K562 (cell line): Measurements from ENCODE around the gene TRAIP. TPM values are rescaled to one million over a fixed set of nuclear protein-coding genes. Genes with fewer than 3 reads are reported as not detected.

ENCODE experiments used
- NFIC ChIP-seq: fragments of 450-650 bp; IDR thresholded peaks from 2 replicates; pipeline ENCODE4 v1.6.1; 2017; ENCODE audit warnings: mild to moderate bottlenecking, inconsistent platforms
- polyA plus RNA-seq, 8 experiments: library from polyadenylated mRNA; depleted of rRNA in 4 of 8; stranded (reverse) in 5 of 8; unstranded in 3 of 8; fragments of >200 nt; fragmentation: Nextera tagmentation in 2 of 8; fragmentation: Illumina TruSeq in 1 of 8; extraction: Ambion mirVana in 2 of 8; extraction: Trizol in 1 of 8; gene quantifications; 2 replicates each; pipeline versions ENCODE4 v1.2.1 to v1.2.3, GENCODE V29; 2011 to 2014; ENCODE audit warnings: inconsistent platforms in 1 of 8, missing spikeins in 1 of 8
- total RNA-seq, 7 experiments: library from RNA; depleted of rRNA in 6 of 7; stranded (reverse); fragments of >200 nt in 6 of 7; fragmentation: Illumina TruSeq in 2 of 7; extraction: Trizol in 2 of 7; gene quantifications; 2 replicates each; pipeline versions ENCODE4 v1.2.1 to v1.2.3, GENCODE V29; 2011 to 2021; ENCODE audit warnings: low replicate concordance in 1 of 7
- TF ChIP-seq, protein P1 (sequence below): fragments of 450-650 bp; IDR thresholded peaks from 2 replicates; pipeline ENCODE4 v1.6.1; 2016; ENCODE audit warnings: low read depth
- TF ChIP-seq, protein P2 (sequence below): sonication (generic); formaldehyde crosslinking; IDR thresholded peaks from 2 replicates; pipeline ENCODE4 v1.8.0; 2022; ENCODE audit warnings: missing genetic modification reagents, mild to moderate bottlenecking, moderate library complexity, borderline replicate concordance
- TF ChIP-seq, protein P3 (sequence below), 2 experiments: fragments of 450-650 bp; formaldehyde crosslinking in 1 of 2; IDR thresholded peaks; 2 replicates each; pipeline versions ENCODE4 v1.4.0 to v1.6.1; 2014 to 2020; ENCODE audit warnings: mild to moderate bottlenecking in 2 of 2, borderline replicate concordance in 1 of 2, low read depth in 1 of 2
- TF ChIP-seq, protein P4 (sequence below), 2 experiments: fragments of 200-800 bp in 1 of 2; sonication (Bioruptor generic) in 1 of 2; sonication (generic) in 1 of 2; formaldehyde crosslinking in 1 of 2; IDR thresholded peaks in 1 of 2; conservative IDR thresholded peaks in 1 of 2; 2 replicates each; pipeline versions ENCODE4 v1.5.0 to v1.6.1; 2016 to 2020; ENCODE audit warnings: missing compliant biosample characterization in 1 of 2, missing genetic modification characterization in 1 of 2, missing genetic modification reagents in 1 of 2

Gene TRAIP
- total and polyA plus RNA-seq, 9 of the 15 experiments (the other 6 are each of a cell fraction or from before 2014, with no cell fraction given): 14.3 to 38.6 (median 21.2) TPM

DNA sequence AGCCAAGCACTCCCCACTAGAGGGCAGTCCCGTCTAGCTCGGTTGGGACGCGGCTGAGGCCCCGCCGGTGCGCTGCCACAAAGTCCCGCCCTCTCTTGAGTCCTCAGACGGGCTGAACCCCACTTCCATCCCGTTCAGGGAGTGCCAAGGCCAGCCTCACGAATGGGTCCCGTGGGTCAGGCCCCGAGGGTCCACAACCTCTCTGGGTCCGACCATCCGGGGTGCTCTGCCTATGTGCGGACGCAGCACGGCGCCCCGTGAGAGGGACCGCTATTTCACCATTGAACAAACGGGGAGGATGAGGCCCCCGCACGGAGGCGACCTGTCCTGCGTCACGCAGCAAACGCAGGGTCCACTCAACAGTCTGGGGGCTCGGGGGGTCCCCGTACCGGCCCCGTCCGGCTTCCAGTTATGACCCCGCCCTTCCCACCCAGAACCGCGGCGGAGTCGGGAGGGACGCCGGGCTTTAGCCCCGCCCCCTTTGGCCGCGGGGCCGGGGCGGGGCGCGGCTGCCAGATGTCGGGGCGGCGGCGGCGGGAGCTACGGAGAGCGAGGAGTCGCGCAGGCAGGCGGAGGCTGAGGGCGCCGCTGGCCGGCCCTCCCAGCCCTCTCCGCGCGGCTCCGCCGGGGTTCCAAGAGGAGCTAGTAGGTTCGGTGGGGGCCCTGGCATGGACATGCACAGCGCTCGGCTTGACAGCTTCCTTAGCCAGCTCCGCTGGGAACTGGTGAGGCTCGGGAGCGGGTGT is 53.5 kb downstream of the TRAIP start, which contains the start of gene INKA1 (continued):
- TF ChIP-seq, protein P1, sequence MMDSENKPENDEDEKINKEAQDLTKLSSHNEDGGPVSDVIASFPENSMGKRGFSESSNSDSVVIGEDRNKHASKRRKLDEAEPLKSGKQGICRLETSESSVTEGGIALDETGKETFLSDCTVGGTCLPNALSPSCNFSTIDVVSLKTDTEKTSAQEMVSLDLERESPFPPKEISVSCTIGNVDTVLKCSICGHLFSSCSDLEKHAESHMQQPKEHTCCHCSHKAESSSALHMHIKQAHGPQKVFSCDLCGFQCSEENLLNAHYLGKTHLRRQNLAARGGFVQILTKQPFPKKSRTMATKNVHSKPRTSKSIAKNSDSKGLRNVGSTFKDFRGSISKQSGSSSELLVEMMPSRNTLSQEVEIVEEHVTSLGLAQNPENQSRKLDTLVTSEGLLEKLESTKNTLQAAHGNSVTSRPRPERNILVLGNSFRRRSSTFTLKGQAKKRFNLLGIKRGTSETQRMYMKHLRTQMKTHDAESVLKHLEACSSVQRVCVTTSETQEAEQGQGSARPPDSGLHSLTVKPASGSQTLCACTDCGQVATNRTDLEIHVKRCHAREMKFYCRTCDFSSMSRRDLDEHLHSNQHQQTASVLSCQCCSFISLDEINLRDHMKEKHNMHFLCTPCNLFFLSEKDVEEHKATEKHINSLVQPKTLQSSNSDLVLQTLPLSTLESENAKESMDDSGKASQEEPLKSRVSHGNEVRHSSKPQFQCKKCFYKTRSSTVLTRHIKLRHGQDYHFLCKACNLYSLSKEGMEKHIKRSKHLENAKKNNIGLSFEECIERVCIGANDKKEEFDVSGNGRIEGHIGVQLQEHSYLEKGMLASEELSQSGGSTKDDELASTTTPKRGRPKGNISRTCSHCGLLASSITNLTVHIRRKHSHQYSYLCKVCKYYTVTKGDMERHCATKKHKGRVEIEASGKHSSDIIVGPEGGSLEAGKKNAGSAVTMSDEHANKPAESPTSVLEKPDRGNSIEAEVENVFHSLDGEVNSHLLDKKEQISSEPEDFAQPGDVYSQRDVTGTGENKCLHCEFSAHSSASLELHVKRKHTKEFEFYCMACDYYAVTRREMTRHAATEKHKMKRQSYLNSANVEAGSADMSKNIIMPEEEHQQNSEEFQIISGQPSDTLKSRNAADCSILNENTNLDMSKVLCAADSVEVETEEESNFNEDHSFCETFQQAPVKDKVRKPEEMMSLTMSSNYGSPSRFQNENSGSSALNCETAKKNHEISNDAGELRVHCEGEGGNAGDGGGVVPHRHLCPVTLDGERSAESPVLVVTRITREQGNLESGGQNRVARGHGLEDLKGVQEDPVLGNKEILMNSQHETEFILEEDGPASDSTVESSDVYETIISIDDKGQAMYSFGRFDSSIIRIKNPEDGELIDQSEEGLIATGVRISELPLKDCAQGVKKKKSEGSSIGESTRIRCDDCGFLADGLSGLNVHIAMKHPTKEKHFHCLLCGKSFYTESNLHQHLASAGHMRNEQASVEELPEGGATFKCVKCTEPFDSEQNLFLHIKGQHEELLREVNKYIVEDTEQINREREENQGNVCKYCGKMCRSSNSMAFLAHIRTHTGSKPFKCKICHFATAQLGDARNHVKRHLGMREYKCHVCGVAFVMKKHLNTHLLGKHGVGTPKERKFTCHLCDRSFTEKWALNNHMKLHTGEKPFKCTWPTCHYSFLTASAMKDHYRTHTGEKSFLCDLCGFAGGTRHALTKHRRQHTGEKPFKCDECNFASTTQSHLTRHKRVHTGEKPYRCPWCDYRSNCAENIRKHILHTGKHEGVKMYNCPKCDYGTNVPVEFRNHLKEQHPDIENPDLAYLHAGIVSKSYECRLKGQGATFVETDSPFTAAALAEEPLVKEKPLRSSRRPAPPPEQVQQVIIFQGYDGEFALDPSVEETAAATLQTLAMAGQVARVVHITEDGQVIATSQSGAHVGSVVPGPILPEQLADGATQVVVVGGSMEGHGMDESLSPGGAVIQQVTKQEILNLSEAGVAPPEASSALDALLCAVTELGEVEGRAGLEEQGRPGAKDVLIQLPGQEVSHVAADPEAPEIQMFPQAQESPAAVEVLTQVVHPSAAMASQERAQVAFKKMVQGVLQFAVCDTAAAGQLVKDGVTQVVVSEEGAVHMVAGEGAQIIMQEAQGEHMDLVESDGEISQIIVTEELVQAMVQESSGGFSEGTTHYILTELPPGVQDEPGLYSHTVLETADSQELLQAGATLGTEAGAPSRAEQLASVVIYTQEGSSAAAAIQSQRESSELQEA: peak; percentile 87
- TF ChIP-seq, protein P2, sequence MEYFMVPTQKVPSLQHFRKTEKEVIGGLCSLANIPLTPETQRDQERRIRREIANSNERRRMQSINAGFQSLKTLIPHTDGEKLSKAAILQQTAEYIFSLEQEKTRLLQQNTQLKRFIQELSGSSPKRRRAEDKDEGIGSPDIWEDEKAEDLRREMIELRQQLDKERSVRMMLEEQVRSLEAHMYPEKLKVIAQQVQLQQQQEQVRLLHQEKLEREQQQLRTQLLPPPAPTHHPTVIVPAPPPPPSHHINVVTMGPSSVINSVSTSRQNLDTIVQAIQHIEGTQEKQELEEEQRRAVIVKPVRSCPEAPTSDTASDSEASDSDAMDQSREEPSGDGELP: peak; percentile 32; the same call in 1 of the 2 replicates
- TF ChIP-seq NFIC: peak; percentile 38; the same call in 1 of the 2 replicates
- TF ChIP-seq, protein P3, sequence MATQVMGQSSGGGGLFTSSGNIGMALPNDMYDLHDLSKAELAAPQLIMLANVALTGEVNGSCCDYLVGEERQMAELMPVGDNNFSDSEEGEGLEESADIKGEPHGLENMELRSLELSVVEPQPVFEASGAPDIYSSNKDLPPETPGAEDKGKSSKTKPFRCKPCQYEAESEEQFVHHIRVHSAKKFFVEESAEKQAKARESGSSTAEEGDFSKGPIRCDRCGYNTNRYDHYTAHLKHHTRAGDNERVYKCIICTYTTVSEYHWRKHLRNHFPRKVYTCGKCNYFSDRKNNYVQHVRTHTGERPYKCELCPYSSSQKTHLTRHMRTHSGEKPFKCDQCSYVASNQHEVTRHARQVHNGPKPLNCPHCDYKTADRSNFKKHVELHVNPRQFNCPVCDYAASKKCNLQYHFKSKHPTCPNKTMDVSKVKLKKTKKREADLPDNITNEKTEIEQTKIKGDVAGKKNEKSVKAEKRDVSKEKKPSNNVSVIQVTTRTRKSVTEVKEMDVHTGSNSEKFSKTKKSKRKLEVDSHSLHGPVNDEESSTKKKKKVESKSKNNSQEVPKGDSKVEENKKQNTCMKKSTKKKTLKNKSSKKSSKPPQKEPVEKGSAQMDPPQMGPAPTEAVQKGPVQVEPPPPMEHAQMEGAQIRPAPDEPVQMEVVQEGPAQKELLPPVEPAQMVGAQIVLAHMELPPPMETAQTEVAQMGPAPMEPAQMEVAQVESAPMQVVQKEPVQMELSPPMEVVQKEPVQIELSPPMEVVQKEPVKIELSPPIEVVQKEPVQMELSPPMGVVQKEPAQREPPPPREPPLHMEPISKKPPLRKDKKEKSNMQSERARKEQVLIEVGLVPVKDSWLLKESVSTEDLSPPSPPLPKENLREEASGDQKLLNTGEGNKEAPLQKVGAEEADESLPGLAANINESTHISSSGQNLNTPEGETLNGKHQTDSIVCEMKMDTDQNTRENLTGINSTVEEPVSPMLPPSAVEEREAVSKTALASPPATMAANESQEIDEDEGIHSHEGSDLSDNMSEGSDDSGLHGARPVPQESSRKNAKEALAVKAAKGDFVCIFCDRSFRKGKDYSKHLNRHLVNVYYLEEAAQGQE (IDR thresholded peaks at IDR 0.05; ENCODE audit: borderline replicate concordance): peak; percentile 66
- TF ChIP-seq, protein P3 (CRISPR knock-in tag; IDR thresholded peaks at IDR 0.05; ENCODE audit: low read depth): no peak; the same call in 1 of the 2 replicates
- TF ChIP-seq, protein P4, sequence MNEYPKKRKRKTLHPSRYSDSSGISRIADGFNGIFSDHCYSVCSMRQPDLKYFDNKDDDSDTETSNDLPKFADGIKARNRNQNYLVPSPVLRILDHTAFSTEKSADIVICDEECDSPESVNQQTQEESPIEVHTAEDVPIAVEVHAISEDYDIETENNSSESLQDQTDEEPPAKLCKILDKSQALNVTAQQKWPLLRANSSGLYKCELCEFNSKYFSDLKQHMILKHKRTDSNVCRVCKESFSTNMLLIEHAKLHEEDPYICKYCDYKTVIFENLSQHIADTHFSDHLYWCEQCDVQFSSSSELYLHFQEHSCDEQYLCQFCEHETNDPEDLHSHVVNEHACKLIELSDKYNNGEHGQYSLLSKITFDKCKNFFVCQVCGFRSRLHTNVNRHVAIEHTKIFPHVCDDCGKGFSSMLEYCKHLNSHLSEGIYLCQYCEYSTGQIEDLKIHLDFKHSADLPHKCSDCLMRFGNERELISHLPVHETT (CRISPR knock-in tag; conservative IDR thresholded peaks at IDR 0.05 in 1 of 2, IDR thresholded peaks at IDR 0.05 in 1 of 2): peak in 1 of 2 experiments; percentile 69; a peak in 2 of 4 replicates
